Left lung (tissue), 10 donors: ENCODE data around the gene SLC24A3. TPM values are rescaled to one million over a fixed set of nuclear protein-coding genes. Genes with fewer than 3 reads are reported as not detected.

Experiments used
- ATAC-seq: fragments of 200-7000 bp; cut with Tn5 transposase; one replicate; pipeline ENCODE4 v1.9.1; 2020; ENCODE audit warnings: moderate library complexity
- DNase-seq, 4 donors: peaks; one replicate each; pipeline ENCODE4 v3.0.0-alpha.2; 2013 to 2020
- H3K27ac ChIP-seq, 2 donors: fragments of 200-600 bp; sonication (generic) in 1 of 2; one replicate each; pipeline versions ENCODE4 v1.5.0 to v1.8.0; 2020 to 2021
- H3K27me3 ChIP-seq, 2 donors: fragments of 200-600 bp; sonication (generic) in 1 of 2; one replicate each; pipeline versions ENCODE4 v1.5.0 to v1.8.0; 2020 to 2021
- H3K36me3 ChIP-seq, 2 donors: fragments of 200-600 bp; sonication (generic) in 1 of 2; one replicate each; pipeline versions ENCODE4 v1.5.0 to v1.8.0; 2020 to 2021
- H3K4me1 ChIP-seq, 2 donors: fragments of 200-600 bp; one replicate each; pipeline ENCODE4 v1.8.0; 2021
- H3K4me3 ChIP-seq, 2 donors: fragments of 200-600 bp; sonication (generic) in 1 of 2; one replicate each; pipeline versions ENCODE4 v1.5.0 to v1.8.0; 2020 to 2021; ENCODE audit warnings: mild to moderate bottlenecking in 1 of 2
- H3K9me3 ChIP-seq, 2 donors: fragments of 200-600 bp; sonication (generic) in 1 of 2; one replicate each; pipeline versions ENCODE4 v1.5.0 to v1.8.0; 2020 to 2021
- intact Hi-C, 2 donors: fragments of 100-400 bp; cut with DNase I; formaldehyde crosslinking; loops; one replicate each; pipeline versions ENCODE4 v1.11.2 to v1.14.2; 2022
- polyA plus RNA-seq, 6 donors: library from polyadenylated mRNA; unstranded; fragments of 120-200 nt; gene quantifications; one replicate each; pipeline ENCODE4 v1.2.1, GENCODE V29; 2013; ENCODE audit not compliant: insufficient read length in 6 of 6
- total RNA-seq, 2 donors: library from RNA; stranded (reverse); fragmentation: NEBNext Ultra II Directional; extraction: Animal tissue kit (Norgen Biotek cat#: 25700); gene quantifications; one replicate each; pipeline ENCODE4 v1.2.1, GENCODE V29; 2021
- TF ChIP-seq, protein P1 (sequence below), 2 donors: fragments of 200-600 bp; sonication (generic) in 1 of 2; IDR thresholded peaks; one replicate each; pipeline versions ENCODE4 v1.5.0 to v1.8.0; 2021; ENCODE audit warnings: antibody characterized with exemption in 2 of 2
- donor health status: DM: no; HTN: yes; CAD: no.
- donor health status: DM: no; HTN: no; CAD: no.

The SLC24A3 gene
- total and polyA plus RNA-seq, 8 donors: 4.4 to 8.7 (median 6.6) TPM

DNA sequence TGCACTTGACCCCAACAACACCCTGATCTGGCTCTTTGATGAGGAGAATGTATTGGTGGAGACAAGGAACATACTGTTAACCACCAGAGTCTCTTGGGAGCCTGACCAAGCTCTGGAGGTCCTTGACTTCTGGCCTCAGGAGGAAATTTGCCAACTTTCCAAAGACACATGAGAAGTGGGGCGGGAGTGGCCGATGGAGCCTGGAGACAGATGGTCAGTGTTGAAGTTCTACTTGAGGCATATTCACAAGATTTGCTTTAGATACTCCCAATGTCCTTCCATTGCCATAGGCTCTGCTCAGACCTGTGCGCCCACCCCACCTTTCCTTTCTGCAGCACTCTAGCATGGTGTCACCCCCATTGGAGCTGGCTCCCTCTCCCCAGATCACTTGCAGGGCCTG is 241.0 kb downstream of the SLC24A3 start:
- H3K9me3 ChIP-seq: no peaks in the 10 kb centered on the region
- intact Hi-C loops: no loop called here
- TF ChIP-seq, protein P1, sequence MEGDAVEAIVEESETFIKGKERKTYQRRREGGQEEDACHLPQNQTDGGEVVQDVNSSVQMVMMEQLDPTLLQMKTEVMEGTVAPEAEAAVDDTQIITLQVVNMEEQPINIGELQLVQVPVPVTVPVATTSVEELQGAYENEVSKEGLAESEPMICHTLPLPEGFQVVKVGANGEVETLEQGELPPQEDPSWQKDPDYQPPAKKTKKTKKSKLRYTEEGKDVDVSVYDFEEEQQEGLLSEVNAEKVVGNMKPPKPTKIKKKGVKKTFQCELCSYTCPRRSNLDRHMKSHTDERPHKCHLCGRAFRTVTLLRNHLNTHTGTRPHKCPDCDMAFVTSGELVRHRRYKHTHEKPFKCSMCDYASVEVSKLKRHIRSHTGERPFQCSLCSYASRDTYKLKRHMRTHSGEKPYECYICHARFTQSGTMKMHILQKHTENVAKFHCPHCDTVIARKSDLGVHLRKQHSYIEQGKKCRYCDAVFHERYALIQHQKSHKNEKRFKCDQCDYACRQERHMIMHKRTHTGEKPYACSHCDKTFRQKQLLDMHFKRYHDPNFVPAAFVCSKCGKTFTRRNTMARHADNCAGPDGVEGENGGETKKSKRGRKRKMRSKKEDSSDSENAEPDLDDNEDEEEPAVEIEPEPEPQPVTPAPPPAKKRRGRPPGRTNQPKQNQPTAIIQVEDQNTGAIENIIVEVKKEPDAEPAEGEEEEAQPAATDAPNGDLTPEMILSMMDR (IDR thresholded peaks at IDR 0.05): no peak
- H3K27me3 ChIP-seq: no peaks in the 10 kb centered on the region
- no peaks in the 10 kb centered on the region for H3K4me1 ChIP-seq
- ATAC-seq (no peak), DNase-seq (no peak)
- H3K4me3 ChIP-seq: no peak overlapping the region
- H3K36me3 ChIP-seq: no peaks in the 10 kb centered on the region
- no peak overlapping the region for H3K27ac ChIP-seq

DNA sequence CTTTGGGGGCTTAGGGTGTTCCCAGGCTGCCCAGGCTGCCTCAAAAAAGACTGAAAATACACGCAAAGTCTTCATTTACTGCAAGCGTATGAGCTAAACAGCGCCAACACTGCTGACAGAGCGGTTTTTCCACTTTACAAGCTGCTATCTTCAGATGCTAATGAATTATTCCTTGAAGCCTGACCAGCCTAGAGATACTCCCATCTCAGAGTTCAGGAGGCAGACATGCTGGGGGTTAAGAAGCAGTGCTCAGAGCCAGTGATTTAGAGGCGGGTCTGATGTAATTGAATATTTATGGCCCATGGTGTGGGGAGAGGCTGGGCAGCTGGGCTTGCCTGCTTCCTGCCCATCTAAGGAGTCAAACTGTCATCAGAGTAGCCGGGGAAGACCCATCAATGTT is 241.4 kb downstream of the SLC24A3 start:
- no peak overlapping the region for H3K4me3 ChIP-seq
- intact Hi-C loops: no loop called here
- no peaks in the 10 kb centered on the region for H3K27me3 ChIP-seq
- DNase-seq: peak in 2 of 4 donors; percentile 65 to 77
- ATAC-seq: peak; percentile 49
- H3K4me1 ChIP-seq: no peaks in the 10 kb centered on the region
- TF ChIP-seq, protein P1 (IDR thresholded peaks at IDR 0.05): no peak
- H3K27ac ChIP-seq: no peak overlapping the region
- no peaks in the 10 kb centered on the region for H3K36me3 ChIP-seq
- H3K9me3 ChIP-seq: no peaks in the 10 kb centered on the region

- intact Hi-C loops: no loop called here
- Histone ChIP-seq H3K36me3 (no peaks in the 10 kb centered on the region), H3K4me1 (no peaks in the 10 kb centered on the region), H3K9me3 (no peaks in the 10 kb centered on the region), H3K27me3 (no peaks in the 10 kb centered on the region), H3K4me3 (no peak overlapping the region), H3K27ac (no peak overlapping the region)
- DNase-seq: no peak
- no peak for ATAC-seq
- TF ChIP-seq, protein P1 (IDR thresholded peaks at IDR 0.05): no peak
Observed at GRCh38 chr20:19456595-19457395, 244.4 kb downstream of the SLC24A3 start.

DNA sequence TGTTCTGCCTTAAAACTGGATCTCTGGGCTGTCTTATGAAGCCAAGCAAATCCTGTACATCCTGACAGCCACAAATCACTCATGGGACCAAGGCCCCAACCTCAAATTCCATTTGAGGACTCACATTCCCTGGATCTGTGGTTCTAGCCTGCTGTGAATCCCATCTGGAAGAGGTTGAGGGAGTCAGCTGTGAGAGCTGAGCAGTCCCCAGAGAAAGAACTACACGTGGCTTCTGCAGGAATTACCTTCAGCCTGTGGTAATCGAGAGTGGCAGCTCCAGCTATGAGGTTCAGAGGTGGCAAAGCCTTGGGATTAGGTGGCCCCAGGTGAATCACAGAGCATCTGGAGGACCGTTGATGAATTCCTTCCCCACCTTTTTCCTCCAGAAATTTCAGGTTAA is 245.2 kb downstream of the SLC24A3 start:
- Histone ChIP-seq H3K27me3 (no peaks in the 10 kb centered on the region), H3K36me3 (no peaks in the 10 kb centered on the region), H3K27ac (no peak overlapping the region), H3K4me3 (no peak overlapping the region), H3K4me1 (no peaks in the 10 kb centered on the region), H3K9me3 (no peaks in the 10 kb centered on the region)
- intact Hi-C loops: no loop called here
- ATAC-seq (no peak), DNase-seq (no peak)
- TF ChIP-seq, protein P1 (IDR thresholded peaks at IDR 0.05): no peak

GRCh38 chr20:19460386-19460785 is 247.9 kb downstream of the SLC24A3 start:
- Histone ChIP-seq H3K27me3 (no peaks in the 10 kb centered on the region), H3K4me1 (no peaks in the 10 kb centered on the region), H3K27ac (no peak overlapping the region), H3K9me3 (no peaks in the 10 kb centered on the region), H3K4me3 (no peak overlapping the region), H3K36me3 (no peaks in the 10 kb centered on the region)
- ATAC-seq: no peak
- TF ChIP-seq, protein P1 (IDR thresholded peaks at IDR 0.05): no peak
- no peak for DNase-seq
- intact Hi-C loops: no loop called here
